A172 (cell line): ENCODE data around the gene LEP. TPM values are rescaled to one million over a fixed set of nuclear protein-coding genes. Genes with fewer than 3 reads are reported as not detected.

ENCODE experiments used
- DNase-seq: peaks from one replicate; pipeline ENCODE4 v3.0.0-alpha.2; 2015; ENCODE audit warnings: low spot score
- total RNA-seq: library from RNA; depleted of rRNA; stranded (reverse); fragments of >200 nt; shearing (Covaris generic); gene quantifications from 2 replicates; pipeline ENCODE4 v1.2.3, GENCODE V29; 2014; rRNA removed

LEP gene
- total RNA-seq, result not detected in 2 replicates

DNA sequence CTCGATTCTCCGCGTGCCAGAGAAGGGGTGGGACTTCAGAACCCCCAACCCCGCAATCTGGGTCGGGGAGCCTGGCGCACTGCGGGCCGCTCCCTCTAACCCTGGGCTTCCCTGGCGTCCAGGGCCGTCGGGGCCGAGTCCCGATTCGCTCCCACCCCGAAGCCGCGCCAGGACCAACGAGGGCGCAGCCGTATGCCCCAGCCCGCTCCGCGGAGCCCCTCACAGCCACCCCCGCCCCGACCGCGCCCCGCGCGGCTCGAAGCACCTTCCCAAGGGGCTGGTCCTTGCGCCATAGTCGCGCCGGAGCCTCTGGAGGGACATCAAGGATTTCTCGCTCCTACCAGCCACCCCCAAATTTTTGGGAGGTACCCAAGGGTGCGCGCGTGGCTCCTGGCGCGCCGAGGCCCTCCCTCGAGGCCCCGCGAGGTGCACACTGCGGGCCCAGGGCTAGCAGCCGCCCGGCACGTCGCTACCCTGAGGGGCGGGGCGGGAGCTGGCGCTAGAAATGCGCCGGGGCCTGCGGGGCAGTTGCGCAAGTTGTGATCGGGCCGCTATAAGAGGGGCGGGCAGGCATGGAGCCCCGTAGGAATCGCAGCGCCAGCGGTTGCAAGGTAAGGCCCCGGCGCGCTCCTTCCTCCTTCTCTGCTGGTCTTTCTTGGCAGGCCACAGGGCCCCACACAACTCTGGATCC, at the start of gene LEP:
TSS of gene LEP (plus strand) at position 583 of the 691 bp plus-strand sequence. CDS start 10,741 bp downstream, outside the sequence.
- DNase-seq, result no peak

DNA sequence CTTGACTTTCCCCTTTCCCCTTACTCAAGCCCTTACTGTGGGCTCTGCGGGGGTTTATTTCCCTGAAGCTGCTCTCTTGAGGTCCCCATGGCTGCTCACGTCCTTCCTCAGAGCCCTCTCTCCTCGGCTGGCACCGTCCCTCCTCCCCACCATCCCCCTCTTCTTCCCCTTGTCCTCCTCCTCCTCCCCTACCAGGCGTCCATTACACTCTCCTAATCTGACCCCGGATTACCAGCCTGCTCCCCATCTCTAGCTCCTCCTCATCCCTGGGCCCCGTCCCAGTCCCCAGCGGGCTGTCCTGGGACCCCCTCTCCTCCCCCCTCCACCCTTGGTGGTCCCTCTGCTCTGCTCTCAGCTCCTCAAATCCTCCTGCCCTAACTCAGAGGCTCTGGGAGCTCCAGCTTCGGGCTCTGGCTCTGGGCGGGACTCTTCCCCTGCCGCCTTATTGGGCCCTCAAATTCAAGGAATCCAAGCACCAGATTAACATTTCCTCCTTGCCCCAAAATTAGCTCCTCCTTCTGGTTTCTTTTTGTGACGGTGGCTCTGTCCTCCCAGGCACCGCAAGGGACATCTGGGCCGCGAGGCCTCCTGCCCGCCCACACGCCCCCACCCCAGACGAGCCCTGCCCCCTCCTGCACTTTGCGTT, 48.5 kb upstream of the LEP start:
- DNase-seq, result no peak

DNA sequence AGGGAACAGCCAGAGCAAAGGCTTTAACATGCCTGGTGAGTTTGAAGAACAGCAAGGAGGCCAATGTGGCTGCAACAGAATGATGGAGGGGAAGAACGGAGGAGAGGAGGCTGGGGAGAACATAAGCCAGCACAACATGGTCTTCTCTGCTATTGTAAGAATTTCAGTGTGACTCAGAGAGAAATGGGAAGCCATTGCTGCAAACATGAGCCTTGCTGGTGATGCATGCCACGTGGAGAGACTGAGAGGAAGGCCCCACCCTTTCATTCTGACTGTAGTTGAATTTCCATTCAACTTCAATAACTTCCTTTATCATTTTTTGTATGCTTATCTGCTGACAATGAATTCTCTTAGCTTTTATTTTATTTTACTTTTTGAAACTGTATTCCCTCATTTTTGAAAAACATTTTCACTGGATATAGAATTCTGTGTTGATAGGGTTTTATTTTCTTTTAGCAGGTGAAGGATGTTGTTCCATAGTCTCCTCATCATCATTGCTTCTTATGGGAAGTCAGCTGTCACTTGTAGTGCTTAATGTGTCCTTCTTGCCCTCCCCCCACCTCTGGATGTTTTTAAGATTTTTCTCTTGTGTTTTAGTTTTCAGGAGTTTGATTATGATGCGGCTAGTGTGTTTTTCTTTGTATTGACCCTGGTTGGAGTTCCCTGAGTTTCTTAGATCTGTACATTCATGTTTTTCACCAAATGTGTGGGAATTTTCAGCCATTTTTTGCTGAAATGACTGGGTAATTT, 46.4 kb upstream of the LEP start:
- no peak for DNase-seq

DNA sequence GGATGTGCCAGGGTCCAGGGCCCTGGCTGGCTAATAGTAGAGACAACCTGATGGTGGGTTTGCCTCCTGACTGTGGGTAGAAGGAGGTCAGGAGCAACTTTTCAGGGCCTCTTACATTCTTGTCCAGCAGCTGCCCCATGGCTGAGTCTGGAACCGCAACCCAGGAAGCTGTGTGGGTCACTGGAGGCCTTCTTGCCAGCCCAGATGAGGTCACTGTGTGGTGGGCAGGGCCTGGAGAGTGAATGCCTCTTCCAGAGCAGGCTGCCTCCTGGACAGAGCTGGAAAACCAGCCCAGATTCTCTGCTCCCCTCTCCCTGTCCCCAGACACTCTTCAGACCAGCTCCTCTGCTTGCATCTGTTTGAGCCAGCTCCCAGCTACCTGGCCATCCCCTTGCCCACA, 43.5 kb upstream of the LEP start:
- DNase-seq, result no peak

DNA sequence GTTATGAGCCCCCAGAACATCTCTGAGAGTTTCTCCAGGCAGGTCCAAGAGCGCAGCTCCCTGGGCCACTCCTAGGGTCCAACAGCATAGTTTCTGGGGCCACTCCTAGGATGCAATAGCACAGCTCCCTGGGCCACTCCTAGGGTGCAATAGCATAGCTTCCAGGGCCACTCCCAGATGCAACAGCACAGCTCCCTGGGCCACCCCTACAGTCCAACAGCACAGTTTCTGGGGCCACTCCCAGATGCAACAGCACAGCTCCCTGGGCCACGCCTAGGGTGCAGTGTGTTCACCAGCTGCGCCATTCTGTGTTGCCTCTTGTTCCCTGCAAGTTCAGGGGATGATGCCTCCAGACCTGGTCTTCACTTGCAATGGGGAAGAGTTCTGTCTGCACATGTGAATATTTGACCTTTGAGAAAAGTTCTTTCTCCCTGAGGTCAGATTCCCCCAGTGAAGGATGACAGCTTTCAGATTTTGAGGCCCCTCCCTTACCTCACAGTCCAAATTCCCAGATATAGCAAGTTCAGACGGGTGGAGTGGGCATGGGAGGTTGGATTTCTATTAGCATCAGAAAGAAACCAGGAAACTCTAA, 43.0 kb upstream of the LEP start:
- DNase-seq, result no peak

DNA sequence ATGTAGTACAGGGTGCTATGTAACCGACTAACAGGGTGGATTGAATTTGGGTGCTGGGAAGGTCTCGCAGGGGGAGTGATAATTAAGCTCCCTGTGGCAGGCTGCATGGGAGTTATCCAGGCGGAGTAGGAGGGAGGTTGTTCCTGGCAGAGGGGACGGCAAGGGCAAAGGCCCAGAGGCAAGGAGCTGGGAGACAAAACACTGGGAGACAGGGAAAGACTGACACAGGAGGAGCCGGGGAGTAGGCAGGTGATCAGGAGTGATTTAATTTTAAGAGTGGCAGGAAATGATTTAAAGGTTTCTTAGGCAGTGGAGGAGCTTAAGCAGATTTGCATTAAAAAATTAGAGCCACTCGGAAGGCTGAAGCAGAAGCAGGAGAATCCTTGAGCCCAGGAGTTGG, 40.7 kb upstream of the LEP start:
- DNase-seq, result no peak

DNA sequence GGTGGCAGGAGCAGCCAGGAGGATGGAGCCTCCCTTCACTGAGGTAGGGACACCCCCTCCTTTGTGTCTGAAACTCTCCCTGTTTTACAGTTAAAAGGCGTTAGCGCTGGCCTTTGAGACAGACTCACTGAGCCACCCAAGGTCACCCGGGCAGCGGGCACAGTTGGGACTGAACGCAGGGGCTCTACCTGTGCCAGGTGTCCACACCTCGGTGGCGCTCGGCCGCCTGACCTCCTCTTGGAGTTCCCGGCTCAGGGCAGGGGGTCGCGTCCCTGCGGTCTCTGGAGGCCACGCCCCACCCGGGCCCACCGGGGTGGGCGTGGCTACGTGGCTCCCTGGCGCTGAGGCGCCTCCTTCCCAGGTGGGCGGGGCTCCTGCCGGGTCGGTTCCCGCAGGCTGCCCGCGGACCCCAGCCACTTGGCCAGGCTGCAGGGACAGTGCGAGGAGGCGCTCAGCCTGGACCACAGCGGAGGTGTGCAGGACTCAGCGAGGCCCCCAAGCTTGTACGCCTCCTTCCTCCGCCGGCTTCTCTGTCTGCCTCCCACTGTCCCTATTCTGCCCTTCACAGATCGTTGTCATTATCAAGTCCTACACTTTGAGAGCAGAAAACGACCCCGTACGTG, 39.9 kb upstream of the LEP start:
- DNase-seq, result no peak

DNA sequence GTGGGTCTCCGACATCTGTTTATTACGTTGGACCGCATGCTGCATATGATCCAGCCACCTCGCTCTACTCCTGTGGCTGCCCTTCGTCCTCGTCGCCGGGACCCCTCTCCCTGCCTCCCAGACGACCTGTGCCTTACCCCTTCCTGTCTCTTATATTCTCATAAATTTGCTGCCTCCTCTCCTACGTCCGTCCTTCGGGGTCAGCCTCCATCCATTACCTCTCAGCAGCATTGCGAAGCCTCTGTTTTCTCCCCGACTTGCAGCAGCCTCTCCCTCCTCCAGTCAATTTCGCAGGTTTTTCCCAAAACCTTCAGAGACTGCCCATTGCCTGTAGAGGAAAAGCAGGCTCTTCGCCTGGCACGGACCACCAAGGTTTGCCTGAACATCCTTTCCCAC, 39.4 kb upstream of the LEP start:
- no peak for DNase-seq

DNA sequence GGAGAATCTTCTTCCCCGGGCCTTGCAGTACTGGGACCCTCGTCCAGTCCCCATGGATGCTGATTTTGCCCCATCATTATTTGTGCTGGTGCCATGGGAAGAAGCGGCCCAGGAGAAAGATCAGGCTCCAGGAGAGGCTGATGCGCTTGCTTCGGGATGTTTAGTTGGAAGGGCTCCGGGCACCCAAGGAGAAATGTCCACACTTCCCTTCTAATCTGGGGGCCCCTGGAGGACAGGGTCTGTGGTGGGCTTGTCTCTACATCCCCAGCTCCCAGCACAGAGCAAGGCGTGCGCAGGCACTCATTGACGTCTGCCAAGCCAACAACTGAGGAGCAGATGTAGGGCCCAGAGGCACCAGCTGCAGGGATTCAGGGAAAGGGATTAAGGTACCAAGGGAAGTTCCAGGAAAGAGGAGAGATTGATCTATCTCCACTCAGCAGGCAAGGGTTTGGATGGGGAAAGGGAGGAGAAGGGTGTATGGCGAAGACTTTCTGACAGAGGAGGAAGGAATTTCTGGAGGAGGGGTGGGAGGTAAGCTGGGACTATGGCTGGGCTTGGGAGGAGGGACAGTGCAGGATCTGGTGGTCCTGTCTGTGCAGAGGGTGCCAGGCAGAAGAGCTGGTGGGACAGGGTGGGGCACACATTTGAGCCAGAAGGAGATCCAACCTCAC, 38.7 kb upstream of the LEP start:
- DNase-seq, result no peak

DNA sequence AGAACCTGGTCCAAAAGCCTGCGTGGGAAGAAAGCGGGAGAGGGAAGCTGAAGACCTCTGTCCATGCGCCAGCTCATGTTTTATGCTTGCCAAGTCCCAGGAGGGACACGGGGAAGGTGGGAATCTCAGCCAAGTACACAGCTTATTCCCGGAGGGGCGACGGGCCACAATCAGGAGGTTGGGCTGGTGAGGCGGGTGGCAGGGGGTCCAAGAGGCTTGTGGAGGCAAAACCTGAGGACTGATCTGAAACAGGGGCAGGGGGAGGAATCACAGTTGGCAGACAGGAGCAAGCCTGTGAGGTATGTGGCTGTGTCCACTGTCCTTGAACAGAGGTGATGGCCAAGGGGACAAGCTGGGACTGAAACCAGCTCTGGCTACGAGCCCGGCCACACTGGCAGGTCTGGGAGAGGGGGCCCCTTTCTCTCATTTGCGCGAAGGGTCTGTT, 38.0 kb upstream of the LEP start:
- DNase-seq, result no peak

DNA sequence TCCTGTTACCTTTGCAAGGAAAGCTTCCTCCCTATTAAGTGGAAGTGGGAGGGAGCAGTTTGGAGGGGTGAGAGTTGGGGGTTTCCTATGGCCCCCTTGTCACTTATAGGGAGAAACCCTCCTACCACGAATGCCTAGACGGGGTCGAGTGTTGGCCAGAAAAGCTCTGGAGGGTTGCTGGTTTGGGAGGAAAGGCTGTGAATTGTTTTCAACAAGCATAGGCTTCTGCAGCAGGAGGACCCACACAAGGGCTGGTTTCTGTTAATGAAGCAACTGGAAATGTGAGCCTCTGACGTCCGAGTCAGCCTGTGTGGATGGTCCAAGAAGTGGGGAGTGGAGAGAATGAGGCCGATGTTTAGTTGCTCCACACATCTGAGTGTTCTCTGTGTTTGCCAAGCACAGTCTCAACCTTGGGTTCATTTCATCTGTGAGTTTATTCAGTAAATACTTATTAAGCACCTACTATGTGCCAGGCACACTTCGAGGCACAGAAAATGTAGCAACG, 37.3 kb upstream of the LEP start:
- DNase-seq, result no peak

DNA sequence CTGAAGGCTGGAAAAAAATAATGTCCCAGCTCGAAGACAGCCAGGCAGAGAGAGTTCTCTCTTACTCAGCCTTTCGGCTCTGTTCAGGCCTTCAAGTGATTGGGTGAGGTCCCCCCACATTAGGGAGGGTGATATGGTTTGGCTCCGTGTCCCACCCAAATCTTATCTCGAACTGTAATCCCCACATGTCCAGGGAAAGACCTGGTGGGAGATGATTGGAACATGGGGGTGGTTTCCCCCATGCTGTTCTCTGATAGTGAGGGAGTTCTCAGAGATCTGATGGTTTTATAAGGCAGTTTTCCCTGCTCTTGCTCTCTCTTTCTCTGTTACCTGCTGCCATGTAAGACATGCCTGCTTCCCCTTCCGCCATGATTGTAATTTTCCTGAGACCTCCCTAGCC, 36.6 kb upstream of the LEP start:
- DNase-seq, result no peak

DNA sequence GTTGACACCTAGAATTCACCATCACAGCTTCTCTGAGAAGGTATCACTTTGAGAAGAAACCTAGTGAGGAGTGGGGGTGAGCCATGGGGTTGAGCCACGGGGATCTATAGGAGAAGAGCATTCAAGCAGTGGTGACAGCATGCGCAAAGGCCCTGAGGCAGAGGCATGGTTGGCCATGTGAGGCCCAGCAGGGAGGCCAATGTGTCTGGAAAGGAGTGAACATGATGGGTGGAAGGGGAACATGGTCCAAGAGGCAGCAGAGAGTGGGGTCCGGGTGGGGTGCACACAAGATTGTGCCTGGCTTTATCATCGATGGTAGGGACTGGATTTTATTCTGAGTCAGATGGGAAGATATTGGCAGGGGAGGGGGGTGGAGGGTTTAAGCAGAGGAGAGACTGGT, 36.0 kb upstream of the LEP start:
- no peak for DNase-seq

DNA sequence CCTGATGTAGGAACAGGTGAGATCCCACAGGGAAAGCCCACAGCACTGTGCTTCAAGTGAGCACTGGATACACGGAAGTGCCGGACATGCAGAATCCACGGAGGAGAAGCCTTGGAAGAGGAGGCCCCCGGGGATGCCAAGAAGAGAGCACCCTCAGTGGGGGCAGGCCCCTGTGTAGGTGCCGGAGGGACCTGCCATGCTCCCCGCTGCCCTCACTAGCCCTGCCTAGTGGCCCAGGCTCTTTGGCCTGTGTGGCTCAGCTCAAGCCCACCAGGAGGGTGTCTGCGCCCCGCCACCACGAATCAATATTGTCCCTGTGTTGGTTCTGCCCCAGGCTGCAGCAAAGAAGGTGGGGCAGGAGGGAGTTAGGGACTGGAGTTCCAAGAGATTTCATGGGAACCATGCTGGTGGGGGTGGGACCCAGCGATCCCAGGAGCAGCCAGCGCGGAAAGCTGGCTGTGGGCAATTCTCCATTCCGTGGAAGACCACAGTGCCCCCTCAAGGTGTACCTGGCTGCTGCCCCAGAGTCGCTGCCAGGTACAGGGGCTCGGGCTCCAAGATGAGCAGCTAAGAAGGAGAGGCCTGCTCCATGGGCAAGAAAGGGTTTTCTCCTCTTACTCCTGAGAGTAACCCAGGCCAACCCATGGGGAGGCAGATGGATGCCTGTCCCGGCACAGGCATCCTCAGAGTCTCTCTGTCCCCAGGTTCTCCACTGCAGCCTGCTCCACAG, 34.9 kb upstream of the LEP start:
- no peak for DNase-seq

DNA sequence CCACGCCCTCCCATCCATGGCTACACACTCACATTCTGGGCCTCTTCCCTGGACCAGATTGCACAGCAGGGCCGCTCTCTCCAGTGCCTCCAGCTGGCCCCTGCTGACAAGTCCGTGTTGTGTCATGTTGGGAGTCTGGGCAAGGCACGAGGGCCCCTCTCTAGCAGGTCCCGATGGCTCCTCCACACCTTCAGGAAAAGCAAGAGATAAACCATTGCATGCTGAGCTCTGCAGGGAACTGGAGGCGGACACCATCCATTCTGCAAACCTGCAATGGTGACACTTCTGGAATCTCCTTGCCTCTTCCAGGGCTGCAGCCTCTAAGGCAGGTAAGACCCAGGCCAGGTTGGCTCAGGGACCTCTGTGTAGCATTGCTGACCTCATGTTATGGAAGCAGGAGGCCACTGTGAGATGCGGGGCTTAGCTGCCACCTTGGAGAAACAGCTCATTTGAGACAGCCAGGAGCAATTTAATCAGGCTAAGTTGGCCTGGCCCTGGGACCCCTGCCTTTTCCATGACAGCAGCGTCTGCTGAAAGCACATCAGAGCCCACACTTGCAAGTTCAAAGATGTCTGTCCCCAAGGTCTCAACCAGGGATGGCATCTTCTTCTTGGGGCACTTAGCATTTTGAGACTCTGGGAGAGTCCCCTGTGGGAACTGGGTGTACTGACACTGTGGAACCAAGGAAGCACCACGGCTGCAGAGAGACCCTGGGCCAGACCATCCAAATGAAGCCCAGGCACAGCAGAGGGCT, 34.2 kb upstream of the LEP start:
- no peak for DNase-seq

DNA sequence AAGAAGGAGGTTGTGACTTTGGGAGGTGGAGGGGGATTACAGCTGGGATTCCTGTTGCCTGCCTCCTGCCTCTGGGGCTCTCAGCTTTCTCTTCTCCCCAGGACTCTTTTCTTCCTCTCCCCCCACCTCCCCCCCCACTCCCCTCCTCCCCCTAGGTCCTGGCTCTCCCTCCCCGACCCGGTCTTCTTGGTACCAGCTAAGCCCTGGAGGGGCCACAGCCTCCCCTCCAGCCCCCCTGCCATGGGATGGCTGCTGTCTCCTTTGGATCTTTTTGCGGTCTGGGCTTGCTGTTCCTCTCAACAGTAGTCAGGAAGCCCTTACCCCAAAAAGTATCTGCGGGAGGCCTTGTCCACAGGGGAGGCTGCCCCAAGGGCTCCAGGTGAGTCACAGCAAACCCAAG, 33.5 kb upstream of the LEP start:
- DNase-seq, result no peak

DNA sequence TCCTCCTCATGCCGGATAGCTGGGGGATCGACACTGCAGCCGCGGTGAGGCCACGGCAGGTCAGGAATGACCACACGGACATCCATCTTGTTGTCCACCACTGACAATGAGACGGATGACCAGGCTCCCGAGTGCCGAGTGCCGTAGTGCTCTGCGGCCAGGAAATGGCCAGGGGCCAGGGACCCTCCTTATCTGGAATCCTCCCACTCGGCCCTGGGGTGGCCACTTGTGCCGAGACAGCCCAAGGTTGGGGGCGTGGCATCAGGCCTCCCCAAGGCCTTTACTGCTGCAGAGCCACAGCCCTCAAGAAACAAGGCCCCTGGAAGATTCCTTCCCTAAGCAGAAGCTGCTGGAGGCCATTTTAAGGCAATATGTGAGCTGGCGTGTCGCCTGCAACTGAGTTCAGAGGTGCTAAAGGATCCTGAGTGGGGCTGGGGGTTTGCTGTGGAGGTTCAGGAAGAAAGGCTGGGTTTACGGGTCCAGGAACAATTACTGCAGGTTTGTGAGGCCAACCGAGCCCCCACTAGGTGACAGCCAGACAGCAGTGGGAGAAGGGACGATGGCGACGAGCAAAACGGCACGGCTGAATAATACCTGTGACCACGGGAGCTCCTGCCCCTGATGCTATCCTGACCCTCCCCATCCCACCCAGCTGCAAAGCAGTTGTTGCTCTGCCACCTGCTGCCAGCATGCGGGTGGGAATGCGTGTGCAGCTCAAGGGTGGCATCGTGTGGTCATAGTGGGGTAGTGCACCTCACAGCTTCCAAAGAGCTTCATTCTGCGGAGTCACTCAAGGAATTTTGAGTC, 31.6 kb upstream of the LEP start:
- peak; percentile 63 for DNase-seq

DNA sequence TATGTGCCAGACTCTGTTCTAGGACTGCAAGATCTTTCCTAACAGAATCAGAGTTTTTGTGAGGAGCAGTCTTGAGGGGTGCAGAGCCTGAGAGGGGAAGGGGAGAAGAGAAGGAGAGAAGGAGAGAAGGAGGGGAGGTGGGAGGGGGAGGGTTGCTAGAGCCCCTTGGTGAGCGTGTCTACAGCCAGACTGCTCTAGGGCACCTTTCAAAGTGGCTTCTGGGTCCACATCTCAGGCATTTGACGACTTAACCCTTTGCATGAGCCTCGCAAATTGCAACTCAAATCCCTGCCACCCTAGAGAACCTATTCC, 31.1 kb upstream of the LEP start:
- no peak for DNase-seq
